ENCODE measurements around the gene LGALS3BP.

- no peak for TF ChIP-seq CTCF (IDR thresholded peaks at IDR 0.05 in 2 of 3, conservative IDR thresholded peaks at IDR 0.05 in 1 of 3; ENCODE audit: borderline replicate concordance in 1 of 3, insufficient read depth in 1 of 3, low read depth in 2 of 3, low read length in 2 of 3)
- no peak for TF ChIP-seq EZH2 (IDR thresholded peaks at IDR 0.05)
- no peak for TF ChIP-seq POLR2AphosphoS5 (IDR thresholded peaks at IDR 0.05; ENCODE audit: low read depth, low read length)
- TF ChIP-seq EZH2phosphoT487 (IDR thresholded peaks at IDR 0.05; ENCODE audit: borderline replicate concordance), result no peak
- TF ChIP-seq SP1 (IDR thresholded peaks at IDR 0.05; ENCODE audit: low read depth), result no peak
- no peak for TF ChIP-seq RAD21 (IDR thresholded peaks at IDR 0.05; ENCODE audit: low read depth)
- no peak for TF ChIP-seq ZBTB33 (IDR thresholded peaks at IDR 0.05; ENCODE audit: extremely low read depth, insufficient replicate concordance, low read length)
- TF ChIP-seq ELF1 (IDR thresholded peaks at IDR 0.05; ENCODE audit: borderline replicate concordance, low read depth), result no peak
- no peak for TF ChIP-seq ZNF274 (IDR thresholded peaks at IDR 0.05; ENCODE audit: low read depth, low read length)
- no peak for TF ChIP-seq CBX3 (IDR thresholded peaks at IDR 0.05; ENCODE audit: low read depth)
- TF ChIP-seq ATF3 (IDR thresholded peaks at IDR 0.05), result no peak
- TF ChIP-seq ZFX (IDR thresholded peaks at IDR 0.05), result no peak
- no peak for TF ChIP-seq POLR2A (IDR thresholded peaks at IDR 0.05; ENCODE audit: borderline replicate concordance, extremely low read depth, insufficient read depth, insufficient read length)
- no peak for TF ChIP-seq SIN3A (IDR thresholded peaks at IDR 0.05; ENCODE audit: low read depth)
These were observed 20.2 kb upstream of the LGALS3BP start for GRCh38 chr17:78999947-79000395.
